HepG2 (cell line): ENCODE data around the gene SLC41A3. TPM values are rescaled to one million over a fixed set of nuclear protein-coding genes. Genes with fewer than 3 reads are reported as not detected.

Source experiments
- AGO2 ChIP-seq: fragments of 200-400 bp; formaldehyde crosslinking; optimal IDR thresholded peaks from 2 replicates; pipeline ENCODE3; 2017; ENCODE audit warnings: mild to moderate bottlenecking, low read depth, low read length, moderate library complexity
- CBX1 ChIP-seq: IDR thresholded peaks from one replicate; pipeline ENCODE4 v1.6.1; 2016; ENCODE audit warnings: antibody characterized with exemption, low read depth
- CBX5 ChIP-seq: sonication (generic); formaldehyde crosslinking; IDR thresholded peaks from 2 replicates; pipeline ENCODE4 v1.4.0; 2020; ENCODE audit warnings: missing genetic modification reagents, borderline replicate concordance
- HOXA3 ChIP-seq: sonication (generic); formaldehyde crosslinking; IDR thresholded peaks from 2 replicates; pipeline ENCODE4 v1.5.0; 2020; ENCODE audit warnings: missing genetic modification reagents
- JUN ChIP-seq: sonication (generic); formaldehyde crosslinking; IDR thresholded peaks from 2 replicates; pipeline ENCODE4 v1.4.0; 2020; ENCODE audit warnings: mild to moderate bottlenecking, missing genetic modification reagents
- MEIS2 ChIP-seq: sonication (generic); formaldehyde crosslinking; IDR thresholded peaks from 2 replicates; pipeline ENCODE4 v1.9.0; 2021; ENCODE audit warnings: mild to moderate bottlenecking, missing genetic modification reagents
- MTA3 ChIP-seq: sonication (generic); formaldehyde crosslinking; IDR thresholded peaks from 2 replicates; pipeline ENCODE4 v1.4.0; 2020; ENCODE audit warnings: missing genetic modification reagents
- RFX5 ChIP-seq: IDR thresholded peaks from 2 replicates; pipeline ENCODE4 v1.6.1; 2011; ENCODE audit warnings: low read depth, low read length, improper control_type of control experiment
- ZBTB1 ChIP-seq: sonication (generic); formaldehyde crosslinking; IDR thresholded peaks from 2 replicates; pipeline ENCODE4 v1.4.0; 2020; ENCODE audit warnings: missing genetic modification reagents, borderline replicate concordance
- ZBTB3 ChIP-seq: sonication (generic); formaldehyde crosslinking; IDR thresholded peaks from 2 replicates; pipeline ENCODE4 v1.4.0; 2020; ENCODE audit warnings: low read depth, mild to moderate bottlenecking, moderate library complexity, missing genetic modification reagents, borderline replicate concordance
- ZNF230 ChIP-seq: sonication (generic); formaldehyde crosslinking; IDR thresholded peaks from 2 replicates; pipeline ENCODE4 v1.4.0; 2020; ENCODE audit warnings: mild to moderate bottlenecking, missing genetic modification reagents
- ZNF431 ChIP-seq: sonication (generic); formaldehyde crosslinking; IDR thresholded peaks from 2 replicates; pipeline ENCODE4 v1.9.0; 2022; ENCODE audit warnings: missing genetic modification reagents, low read depth, mild to moderate bottlenecking, borderline replicate concordance
- ZNF724P ChIP-seq: sonication (generic); formaldehyde crosslinking; IDR thresholded peaks from 2 replicates; pipeline ENCODE4 v1.8.0; 2022; ENCODE audit warnings: missing genetic modification reagents, borderline replicate concordance
- ZNF800 ChIP-seq: sonication (generic); formaldehyde crosslinking; IDR thresholded peaks from 2 replicates; pipeline ENCODE4 v1.4.0; 2020; ENCODE audit warnings: missing genetic modification reagents
- polyA plus RNA-seq, 8 experiments: library from polyadenylated mRNA; depleted of rRNA in 3 of 8; stranded (reverse) in 7 of 8; unstranded in 1 of 8; fragments of >200 nt; fragmentation: Illumina TruSeq in 4 of 8; extraction: Trizol in 4 of 8; gene quantifications; 2 replicates each; pipeline versions ENCODE4 v1.2.1 to v1.2.3, GENCODE V29; 2011 to 2016; ENCODE audit warnings: low read depth in 4 of 8, missing spikeins in 1 of 8, mixed read lengths in 1 of 8; ENCODE audit not compliant: insufficient read depth in 1 of 8
- total RNA-seq, 5 experiments: library from RNA; depleted of rRNA; stranded (reverse); fragments of >200 nt; fragmentation: Illumina TruSeq; extraction: Trizol; gene quantifications; 2 replicates each; pipeline ENCODE4 v1.2.3, GENCODE V29; 2016; ENCODE audit warnings: low read depth in 1 of 5
- TF ChIP-seq, protein P1 (sequence below): sonication (generic); formaldehyde crosslinking; IDR thresholded peaks from 2 replicates; pipeline ENCODE4 v1.8.1; 2023; ENCODE audit warnings: mild to moderate bottlenecking, missing genetic modification reagents, borderline replicate concordance
- TF ChIP-seq, protein P2 (sequence below): sonication (generic); formaldehyde crosslinking; IDR thresholded peaks from 2 replicates; pipeline ENCODE4 v1.4.0; 2020; ENCODE audit warnings: missing genetic modification reagents
- TF ChIP-seq, protein P3 (sequence below): sonication (generic); formaldehyde crosslinking; IDR thresholded peaks from 2 replicates; pipeline ENCODE4 v1.4.0; 2020; ENCODE audit warnings: low read depth, missing genetic modification reagents

SLC41A3 gene
- total and polyA plus RNA-seq, 2 of the 13 experiments (the other 11 are each of a cell fraction or from before 2014, with no cell fraction given) = 26.0 to 71.1 TPM

DNA sequence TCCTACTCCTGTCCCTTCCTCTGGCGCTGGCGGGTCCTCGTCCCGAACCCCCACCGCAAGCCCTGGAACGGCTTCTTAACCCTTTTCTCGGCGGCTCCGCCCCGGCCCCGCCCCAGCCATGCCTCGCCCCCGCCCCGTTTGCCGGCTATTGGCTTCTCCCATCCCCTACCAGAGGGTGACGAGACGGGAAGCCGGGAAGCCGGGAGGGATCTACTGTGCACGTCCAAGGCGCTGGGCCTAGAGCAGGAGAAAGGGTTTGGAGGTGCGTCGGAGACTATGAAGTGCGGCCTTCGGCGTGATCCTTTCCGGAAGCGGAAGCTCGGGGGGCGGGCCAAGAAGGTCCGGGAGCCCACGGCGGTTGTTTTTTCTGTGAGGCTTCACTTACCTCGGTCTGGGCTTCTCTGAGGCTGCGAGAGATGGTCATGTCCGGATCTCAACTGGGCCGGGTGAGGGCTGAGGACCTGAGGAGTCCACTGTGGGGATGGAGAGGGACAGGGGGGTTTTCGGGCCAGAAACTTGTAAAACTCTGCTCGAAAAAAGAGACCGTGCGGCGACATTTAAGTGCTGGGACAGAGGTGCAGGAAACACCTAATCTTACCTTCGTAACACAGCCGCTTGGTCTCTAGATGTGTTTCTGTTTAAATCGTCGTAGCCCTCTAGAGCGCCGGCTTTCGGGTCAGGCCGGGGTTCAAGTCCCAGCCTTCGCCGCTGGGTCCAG, 93.5 kb downstream of the SLC41A3 start (continued):
- TF ChIP-seq CBX5 (CRISPR knock-in tag) = no peak
- TF ChIP-seq, protein P1, sequence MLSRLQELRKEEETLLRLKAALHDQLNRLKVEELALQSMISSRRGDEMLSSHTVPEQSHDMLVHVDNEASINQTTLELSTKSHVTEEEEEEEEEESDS (CRISPR knock-in tag) = no peak
- no peak for TF ChIP-seq JUN (CRISPR knock-in tag)
- no peak for TF ChIP-seq ZNF230 (CRISPR knock-in tag)
- no peak for TF ChIP-seq CBX1
- no peak for TF ChIP-seq ZNF431 (CRISPR knock-in tag)
- peak; percentile 36; the same call in 1 of the 2 replicates for TF ChIP-seq HOXA3 (CRISPR knock-in tag)
- TF ChIP-seq RFX5 = no peak
- TF ChIP-seq ZBTB3 (CRISPR knock-in tag) = no peak
- no peak for TF ChIP-seq AGO2
- TF ChIP-seq MTA3 (CRISPR knock-in tag) = no peak
- no peak for TF ChIP-seq MEIS2 (CRISPR knock-in tag)
- TF ChIP-seq, protein P2, sequence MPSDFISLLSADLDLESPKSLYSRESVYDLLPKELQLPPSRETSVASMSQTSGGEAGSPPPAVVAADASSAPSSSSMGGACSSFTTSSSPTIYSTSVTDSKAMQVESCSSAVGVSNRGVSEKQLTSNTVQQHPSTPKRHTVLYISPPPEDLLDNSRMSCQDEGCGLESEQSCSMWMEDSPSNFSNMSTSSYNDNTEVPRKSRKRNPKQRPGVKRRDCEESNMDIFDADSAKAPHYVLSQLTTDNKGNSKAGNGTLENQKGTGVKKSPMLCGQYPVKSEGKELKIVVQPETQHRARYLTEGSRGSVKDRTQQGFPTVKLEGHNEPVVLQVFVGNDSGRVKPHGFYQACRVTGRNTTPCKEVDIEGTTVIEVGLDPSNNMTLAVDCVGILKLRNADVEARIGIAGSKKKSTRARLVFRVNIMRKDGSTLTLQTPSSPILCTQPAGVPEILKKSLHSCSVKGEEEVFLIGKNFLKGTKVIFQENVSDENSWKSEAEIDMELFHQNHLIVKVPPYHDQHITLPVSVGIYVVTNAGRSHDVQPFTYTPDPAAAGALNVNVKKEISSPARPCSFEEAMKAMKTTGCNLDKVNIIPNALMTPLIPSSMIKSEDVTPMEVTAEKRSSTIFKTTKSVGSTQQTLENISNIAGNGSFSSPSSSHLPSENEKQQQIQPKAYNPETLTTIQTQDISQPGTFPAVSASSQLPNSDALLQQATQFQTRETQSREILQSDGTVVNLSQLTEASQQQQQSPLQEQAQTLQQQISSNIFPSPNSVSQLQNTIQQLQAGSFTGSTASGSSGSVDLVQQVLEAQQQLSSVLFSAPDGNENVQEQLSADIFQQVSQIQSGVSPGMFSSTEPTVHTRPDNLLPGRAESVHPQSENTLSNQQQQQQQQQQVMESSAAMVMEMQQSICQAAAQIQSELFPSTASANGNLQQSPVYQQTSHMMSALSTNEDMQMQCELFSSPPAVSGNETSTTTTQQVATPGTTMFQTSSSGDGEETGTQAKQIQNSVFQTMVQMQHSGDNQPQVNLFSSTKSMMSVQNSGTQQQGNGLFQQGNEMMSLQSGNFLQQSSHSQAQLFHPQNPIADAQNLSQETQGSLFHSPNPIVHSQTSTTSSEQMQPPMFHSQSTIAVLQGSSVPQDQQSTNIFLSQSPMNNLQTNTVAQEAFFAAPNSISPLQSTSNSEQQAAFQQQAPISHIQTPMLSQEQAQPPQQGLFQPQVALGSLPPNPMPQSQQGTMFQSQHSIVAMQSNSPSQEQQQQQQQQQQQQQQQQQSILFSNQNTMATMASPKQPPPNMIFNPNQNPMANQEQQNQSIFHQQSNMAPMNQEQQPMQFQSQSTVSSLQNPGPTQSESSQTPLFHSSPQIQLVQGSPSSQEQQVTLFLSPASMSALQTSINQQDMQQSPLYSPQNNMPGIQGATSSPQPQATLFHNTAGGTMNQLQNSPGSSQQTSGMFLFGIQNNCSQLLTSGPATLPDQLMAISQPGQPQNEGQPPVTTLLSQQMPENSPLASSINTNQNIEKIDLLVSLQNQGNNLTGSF = no peak
- TF ChIP-seq ZNF800 = no peak
- no peak for TF ChIP-seq ZBTB1 (CRISPR knock-in tag)
- TF ChIP-seq ZNF724P (CRISPR knock-in tag) = no peak
- TF ChIP-seq, protein P3, sequence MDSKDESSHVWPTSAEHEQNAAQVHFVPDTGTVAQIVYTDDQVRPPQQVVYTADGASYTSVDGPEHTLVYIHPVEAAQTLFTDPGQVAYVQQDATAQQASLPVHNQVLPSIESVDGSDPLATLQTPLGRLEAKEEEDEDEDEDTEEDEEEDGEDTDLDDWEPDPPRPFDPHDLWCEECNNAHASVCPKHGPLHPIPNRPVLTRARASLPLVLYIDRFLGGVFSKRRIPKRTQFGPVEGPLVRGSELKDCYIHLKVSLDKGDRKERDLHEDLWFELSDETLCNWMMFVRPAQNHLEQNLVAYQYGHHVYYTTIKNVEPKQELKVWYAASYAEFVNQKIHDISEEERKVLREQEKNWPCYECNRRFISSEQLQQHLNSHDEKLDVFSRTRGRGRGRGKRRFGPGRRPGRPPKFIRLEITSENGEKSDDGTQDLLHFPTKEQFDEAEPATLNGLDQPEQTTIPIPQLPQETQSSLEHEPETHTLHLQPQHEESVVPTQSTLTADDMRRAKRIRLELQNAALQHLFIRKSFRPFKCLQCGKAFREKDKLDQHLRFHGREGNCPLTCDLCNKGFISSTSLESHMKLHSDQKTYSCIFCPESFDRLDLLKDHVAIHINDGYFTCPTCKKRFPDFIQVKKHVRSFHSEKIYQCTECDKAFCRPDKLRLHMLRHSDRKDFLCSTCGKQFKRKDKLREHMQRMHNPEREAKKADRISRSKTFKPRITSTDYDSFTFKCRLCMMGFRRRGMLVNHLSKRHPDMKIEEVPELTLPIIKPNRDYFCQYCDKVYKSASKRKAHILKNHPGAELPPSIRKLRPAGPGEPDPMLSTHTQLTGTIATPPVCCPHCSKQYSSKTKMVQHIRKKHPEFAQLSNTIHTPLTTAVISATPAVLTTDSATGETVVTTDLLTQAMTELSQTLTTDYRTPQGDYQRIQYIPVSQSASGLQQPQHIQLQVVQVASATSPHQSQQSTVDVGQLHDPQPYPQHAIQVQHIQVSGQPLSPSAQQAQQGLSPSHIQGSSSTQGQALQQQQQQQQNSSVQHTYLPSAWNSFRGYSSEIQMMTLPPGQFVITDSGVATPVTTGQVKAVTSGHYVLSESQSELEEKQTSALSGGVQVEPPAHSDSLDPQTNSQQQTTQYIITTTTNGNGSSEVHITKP = no peak
